ENCODE results near the gene CLNK.

DNA sequence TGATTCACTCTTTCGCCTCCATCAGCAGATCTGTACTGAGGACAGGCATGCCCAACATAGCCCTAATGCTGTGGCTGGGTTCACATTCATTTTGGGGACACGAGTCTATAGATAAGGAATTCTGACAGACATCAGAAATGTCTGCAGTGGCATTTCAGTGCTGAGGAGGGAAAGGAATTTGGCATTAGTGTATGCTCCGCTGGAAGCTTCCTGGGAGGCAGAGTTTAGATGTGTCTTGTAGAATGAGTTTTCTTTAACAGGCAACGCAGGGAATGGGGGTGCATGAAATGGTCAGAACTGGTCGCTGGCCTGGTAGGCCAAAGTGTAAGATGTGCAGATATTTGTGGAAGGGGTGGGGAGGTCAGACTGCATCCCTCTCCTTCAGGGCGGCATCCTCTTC lies 183.8 kb downstream of the CLNK start:
- TF ChIP-seq CTCF (IDR thresholded peaks at IDR 0.05) (no peak), POLR2A (IDR thresholded peaks at IDR 0.05) (no peak)
